Activated CD4-positive, alpha-beta T cell treated with anti-CD3 and anti-CD28 coated beads, Interleukin-2, Interleukin-4, amounts not matched to agents 100 ng/mL and 50 ng/mL, durations not matched to agents 16 hours and 8 hours (primary cell): ENCODE data around the gene GLCCI1.
"Not testable (repeated sequence)": the region's sequence is repeated elsewhere in the genome, so short reads cannot be mapped to it uniquely, and the experiment has no call there.

Experiments used
- DNase-seq: peaks from one replicate; pipeline ENCODE4 v3.0.0-alpha.2; 2020; ENCODE audit warnings: low spot score

Gene GLCCI1

DNA sequence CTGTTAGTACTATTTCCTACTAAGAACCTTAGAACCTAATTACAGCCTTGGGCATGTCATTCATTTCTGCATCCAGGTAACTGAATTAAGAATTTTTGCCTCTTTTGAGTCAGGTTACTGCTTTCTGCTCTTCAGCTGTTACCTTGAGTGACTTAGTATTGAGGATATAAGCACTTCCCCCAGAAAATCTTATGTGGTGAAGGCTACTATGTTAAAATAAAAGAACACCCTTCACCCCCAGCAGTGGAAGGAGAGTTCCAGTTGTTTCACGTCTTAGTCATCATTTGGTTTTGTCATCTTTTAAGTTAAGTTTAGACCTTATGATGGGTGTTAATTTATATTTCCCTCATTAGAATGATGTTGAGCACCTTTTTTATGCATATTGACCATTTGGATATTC is 82.8 kb downstream of the GLCCI1 start:
- no peak for DNase-seq

DNA sequence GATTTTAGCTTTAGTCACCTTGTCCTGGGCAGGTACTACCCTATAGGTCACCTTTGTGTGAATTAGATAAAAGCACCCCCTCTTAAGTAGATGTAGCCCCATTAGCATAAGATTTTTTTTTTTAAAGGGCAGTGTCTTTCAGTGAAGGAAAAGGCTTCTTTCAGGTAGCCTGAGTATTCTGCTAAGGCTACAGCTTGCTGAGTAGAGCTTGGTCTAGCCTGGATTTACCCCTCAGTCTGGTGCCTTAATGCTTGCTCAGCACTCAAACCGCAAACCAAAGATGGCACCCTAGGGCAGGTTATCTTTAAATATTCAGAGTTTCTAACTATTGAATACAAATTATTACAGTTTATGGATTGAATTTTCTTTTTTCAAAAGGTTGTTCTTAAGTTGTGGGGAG is 83.4 kb downstream of the GLCCI1 start:
- DNase-seq, result no peak

DNA sequence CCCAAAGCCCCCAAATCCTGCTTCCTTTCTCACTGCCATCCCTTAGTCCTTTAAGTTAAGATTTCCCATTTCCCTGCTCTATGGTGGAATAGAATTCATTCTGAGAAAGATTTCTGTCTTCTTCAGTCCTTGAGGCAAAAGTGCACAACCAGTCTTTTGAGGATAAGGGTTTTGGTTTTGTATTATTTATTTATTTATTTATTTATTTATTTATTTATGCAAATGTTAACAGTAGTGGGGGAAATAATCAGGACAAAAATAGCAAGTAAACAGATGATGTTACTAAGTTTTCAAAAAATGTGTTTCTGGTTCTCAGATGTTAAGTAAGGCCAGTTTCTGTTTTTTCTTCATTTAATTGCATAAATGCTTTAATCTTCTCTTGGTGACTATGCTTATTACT is 84.2 kb downstream of the GLCCI1 start:
- no peak for DNase-seq

DNA sequence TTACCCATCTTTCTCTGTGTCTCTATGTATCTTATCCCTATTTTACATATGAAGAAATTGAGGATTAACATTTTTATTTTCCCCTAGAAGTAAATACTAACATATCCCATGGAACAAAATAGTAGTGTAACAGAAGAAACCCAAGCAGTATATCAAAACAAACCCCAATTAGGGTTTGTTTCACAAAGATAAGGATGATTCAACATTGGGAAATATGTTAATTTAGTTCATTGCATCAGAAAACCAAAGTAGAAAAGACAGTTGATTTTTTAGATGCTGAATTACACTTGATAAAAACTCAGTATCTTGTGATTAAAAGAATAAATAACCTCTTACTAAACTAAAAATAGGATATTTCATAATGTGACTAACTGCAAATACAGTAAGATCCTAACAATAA is 87.8 kb downstream of the GLCCI1 start:
- no peak for DNase-seq

DNA sequence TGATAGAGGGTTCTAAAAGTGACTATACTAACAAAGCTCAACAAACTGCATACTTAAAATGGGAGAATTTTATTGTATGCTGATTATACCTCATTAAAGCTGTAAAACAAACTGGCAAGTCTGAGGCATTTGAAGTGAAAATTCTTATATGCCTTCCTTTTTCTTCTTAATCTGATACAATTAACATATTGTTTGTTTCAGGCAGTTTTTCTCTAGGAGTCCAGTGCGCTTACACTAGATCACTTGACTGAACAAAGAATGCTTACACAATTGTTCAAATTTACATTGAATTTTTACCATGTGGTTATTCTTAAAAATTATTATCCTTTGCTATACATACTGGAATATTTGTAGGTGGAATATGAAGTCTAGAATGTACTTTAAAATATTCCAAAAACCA is 89.0 kb downstream of the GLCCI1 start:
- no peak for DNase-seq

DNA sequence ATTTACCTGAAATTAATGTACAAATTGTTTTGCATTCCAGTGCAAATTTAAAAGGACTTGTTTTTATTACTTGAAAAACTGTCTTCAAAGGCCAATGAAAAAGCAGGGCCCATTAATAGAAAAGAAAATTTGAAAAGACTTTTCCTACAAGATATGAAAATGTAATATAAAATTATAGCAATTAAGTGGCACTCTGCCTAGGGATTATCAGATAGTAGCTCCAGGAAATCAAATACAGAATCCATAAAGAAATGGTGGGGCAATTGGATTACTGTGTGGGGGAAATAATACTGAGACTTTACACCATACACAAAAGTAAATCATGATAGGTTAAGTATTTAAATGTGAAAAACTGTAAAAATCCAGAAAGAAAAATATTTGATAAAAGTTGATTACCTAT is 89.7 kb downstream of the GLCCI1 start:
- DNase-seq, result no peak

DNA sequence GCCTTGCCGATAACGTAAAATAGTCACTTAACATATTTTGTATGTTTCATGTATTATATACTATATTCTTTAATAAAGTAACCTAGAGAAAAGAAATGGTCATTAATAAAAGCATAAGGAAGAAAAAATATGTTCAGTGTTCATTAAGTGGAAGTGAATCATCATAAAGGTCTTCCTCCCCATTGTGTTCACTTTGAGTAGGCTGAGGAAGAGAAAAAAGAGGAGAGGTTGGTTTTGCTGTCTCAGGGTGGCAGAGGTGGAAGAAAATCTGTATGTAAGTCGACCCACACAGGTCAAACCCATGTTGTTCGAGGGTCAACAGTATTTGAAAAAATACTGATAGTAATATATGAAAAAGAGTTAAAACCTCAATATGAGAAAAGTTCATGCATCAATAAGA is 90.3 kb downstream of the GLCCI1 start:
- no peak for DNase-seq

DNA sequence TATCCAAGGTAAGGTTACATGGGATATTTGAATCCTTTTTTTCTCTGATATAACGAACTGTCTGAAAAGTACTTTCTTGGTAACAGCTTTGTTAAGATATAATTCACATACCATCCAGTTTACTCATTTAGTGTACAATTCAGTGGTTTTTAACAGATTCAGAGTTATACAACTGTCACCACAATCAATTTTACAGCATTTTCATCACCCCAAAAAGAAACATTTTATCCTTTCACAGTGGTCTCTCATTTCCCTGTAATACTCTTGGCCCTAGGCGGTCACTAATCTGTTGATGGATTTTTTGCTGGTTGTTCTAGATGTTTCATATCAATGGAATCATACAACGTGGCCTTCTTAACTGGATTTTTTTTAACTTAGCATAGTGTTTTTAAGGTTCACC is 91.6 kb downstream of the GLCCI1 start:
- no peak for DNase-seq

DNA sequence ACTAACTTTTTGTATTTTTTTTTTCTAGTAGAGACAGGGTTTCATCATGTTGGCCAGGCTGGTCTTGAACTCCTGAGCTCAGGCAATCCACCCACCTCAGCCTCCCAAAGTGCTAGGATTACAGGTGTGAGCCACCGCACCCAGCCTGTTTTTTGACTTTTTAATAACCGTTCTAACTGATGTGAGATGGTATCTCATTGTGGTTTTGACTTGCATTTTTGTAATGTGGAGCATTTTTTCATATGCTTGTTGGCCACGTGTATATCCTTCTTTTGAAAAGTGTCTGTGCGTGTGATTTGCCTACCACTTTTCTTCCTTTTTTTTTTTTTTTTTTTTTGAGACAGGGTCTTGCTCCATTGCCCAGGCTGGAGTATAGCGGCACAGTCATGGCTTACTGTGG is 94.7 kb downstream of the GLCCI1 start:
- DNase-seq, result not testable (repeated sequence)

DNA sequence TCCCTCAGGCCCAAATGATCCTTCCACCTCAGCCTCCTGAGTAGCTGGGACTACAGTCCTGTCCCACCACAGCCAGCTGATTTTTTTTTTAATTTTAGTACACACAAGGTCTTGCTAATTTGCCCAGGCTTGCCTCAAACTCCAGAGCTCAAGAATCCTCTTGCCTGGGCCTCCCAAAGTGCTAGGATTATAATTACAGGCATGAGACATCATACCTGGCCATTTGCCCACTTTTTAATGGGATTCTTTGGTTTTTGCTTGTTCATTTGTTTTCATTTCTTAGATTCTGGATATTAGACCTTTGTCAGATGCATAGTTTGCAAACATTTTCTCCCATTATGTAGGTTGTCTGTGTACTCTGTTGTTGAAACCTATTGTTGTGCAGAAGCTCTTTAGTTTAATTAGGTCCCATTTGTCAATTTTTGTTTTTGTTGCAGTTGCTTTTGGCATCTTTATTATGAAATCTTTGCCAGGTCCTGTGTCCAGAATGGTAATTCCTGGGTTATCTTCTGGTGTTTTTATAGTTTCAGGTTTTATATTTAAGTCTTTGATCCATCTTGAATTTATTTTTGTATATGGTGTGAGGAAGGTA is 95.2 kb downstream of the GLCCI1 start:
- DNase-seq, result no peak

DNA sequence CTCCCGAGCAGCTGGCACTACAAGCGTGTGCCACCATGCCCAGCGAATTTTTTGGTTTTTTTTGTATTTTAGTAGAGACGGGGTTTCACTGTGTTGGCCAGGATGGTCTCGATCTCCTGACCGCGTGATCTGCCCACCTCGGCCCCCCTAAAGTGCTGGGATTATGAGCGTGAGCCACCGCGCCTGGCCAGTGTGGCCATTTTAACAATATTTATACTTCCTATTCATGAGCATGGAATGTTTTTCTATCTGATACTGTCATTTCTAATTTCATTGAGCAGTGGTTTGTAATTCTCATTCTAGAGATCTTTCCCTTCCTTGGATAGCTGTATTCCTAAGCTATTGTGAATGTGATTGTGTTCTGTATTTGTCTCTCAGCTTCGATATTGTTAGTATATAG is 96.2 kb downstream of the GLCCI1 start:
- no peak for DNase-seq

DNA sequence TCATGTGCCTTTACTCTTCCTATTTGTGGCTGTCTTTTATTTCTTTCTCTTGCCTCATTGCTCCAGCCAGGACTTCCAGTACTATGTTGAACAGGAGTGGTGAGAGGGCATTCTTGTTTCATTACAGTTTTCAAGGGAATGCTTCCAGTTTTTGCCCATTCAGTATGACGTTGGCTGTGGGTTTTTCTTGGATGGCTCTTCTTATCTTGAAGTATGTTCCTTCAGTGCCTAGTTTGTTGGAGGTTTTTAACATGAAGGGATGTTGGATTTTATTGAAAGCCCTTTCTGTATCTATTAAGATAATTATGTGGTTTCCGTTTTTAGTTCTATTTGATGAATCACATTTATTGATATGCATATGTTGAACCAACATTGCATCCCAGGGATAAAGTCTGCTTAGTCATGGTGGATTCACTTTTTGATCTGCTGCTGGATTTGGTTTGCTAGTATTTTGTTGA is 96.8 kb downstream of the GLCCI1 start:
- DNase-seq, result no peak

DNA sequence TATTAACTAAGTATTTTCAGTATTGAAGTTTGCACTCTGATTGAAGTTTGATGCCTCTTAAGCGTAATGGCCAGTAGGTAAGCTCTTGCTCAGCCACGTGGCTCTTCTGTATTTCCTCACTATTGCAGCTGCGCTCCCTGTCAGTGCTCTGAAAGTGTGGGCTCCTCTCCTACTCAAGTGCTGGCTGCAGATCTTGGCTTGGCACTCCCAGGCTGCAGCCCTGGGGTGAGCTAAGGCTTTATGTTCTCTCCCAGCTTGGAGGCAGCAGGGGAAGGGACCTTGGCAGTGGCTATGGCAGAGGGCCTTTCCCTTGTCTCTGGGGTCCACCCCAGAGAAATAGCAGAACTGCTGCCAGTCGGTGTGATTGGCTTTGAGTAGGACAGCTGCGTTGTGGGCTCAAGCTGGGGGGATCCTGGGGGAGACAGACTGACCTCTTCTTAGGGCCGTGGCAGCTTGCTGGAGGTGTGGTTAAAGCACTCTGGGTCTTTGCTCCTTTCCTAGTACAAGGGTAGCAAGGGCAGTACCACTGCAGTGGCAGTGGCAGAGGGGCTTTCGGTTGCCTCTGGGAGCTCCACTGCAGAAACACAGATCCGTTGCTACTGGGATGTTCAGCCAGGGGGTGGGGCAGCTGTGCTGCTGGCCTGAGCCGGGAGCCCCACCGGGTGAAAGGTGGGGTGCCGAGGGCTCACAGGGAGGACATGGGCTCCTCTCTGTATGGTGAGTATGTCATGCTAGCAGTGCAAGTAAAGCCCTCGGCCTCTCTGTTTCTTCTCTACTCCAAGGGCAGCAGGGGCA is 100.5 kb downstream of the GLCCI1 start:
- no peak for DNase-seq

DNA sequence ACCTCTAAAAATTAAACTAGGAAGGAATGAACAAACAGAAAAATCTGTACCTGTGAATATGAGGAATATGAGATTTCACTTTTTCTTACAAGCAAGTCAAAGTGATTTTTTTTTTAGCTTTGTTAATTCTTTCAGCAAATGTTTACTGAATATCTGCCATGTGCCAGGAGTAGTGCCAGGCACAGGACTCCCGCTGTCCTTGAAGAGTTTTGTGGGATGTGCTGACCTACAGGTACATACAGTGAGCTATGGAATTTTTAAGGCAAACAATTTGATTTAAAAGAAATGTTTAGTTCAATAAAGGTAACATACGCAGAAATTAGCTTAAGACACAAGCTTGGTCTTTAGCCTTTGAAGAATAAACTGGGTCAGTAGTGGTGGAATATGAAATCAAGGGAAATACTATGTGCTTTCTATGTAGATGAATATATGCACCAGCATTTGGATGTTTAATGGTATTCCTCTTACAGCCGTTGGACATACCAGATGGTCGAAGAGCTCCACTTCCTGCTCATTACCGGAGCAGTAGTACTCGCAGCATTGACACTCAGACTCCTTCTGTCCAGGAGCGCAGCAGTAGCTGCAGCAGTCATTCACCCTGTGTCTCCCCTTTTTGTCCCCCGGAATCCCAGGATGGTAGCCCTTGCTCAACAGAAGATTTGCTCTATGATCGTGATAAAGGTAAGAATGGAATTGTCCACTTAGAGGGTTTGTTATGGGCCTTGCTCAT is 102.0 kb downstream of the GLCCI1 start:
- no peak for DNase-seq

DNA sequence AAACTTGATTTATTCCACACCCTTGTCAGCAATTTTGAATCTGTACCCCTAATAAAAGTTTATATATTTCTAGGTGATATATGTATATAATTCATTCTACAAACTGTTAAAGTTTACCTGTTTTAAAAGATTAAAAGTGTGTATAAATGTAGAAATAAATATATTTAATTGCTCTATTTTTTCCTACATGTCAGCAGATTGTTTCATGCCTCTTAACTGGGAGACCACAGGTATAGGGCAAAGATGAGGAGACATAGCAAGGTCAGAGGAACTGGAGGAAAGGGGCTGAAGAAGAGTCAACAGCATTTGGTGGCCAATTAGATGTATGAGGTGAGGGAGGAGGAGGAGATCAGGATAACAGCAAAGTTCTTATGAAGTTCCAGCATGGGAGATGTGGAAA is 109.8 kb downstream of the GLCCI1 start:
- DNase-seq, result no peak

DNA sequence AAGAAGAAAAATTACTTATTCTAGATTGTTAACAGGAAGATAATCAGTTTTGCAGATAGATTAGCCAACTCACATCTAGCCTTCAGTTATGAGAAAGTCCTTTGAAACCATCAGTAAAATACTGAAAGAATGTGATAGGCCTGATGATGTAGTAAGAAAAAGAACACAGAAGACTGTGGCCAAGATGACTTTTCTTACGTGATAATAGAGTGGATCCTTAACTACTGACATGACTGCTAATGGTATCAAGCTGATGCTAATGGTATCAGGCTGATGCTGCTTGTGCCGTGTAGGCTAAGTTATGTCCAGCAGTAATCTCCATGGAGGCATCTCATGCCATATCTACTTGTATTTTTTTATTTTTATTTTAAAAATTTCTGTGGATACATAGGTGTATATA is 114.2 kb downstream of the GLCCI1 start:
- no peak for DNase-seq

DNA sequence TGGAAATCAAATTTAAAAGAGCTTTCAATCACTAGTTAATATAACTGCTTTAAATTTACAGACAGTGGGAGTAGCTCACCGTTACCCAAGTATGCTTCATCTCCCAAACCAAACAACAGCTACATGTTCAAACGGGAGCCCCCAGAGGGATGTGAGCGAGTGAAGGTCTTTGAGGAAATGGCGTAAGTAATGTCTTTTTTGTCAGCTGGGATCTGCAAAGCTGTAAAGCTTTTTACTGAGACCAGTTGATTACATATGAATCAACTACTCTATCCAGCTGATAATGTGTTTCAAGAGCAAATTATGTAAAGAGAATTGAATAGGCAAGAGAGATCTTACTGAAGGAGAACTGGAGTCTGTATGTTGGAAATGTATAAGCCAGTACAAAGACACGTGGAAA is 116.2 kb downstream of the GLCCI1 start:
- no peak for DNase-seq

DNA sequence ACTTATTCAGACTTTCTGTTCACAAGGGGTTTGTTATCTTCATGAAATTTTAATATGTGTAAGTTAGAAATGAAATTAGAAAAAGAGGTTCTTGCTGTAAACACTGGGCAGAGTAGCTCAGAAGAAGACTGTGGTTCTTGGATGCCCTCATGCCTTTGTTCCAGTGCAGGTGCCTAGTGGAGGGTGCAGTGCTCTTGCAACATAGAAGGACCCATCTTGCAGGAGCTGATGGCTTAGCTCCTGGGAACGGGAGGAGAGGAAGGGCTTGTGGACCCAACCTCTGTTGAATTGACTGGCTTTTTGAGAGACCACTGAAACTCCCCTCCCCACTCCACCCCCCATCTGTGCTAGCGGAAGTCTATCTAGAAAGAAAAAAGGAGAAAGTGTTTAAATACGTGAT is 116.8 kb downstream of the GLCCI1 start:
- no peak for DNase-seq

DNA sequence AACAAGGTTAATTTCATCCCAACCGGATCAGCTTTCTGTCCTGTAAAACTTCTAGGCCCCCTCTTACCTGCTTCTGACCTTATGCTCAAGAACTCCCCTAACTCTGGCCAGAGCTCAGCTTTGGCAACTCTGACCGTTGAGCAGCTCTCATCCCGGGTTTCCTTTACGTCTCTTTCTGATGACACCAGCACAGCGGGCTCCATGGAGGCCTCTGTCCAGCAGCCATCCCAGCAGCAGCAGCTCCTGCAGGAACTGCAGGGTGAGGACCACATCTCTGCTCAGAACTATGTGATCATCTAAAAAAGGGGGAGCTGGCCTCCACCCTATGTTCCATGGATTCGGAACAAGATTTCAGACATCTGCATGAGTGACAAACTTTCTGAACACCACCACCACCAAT is 117.6 kb downstream of the GLCCI1 start:
- DNase-seq, result no peak

DNA sequence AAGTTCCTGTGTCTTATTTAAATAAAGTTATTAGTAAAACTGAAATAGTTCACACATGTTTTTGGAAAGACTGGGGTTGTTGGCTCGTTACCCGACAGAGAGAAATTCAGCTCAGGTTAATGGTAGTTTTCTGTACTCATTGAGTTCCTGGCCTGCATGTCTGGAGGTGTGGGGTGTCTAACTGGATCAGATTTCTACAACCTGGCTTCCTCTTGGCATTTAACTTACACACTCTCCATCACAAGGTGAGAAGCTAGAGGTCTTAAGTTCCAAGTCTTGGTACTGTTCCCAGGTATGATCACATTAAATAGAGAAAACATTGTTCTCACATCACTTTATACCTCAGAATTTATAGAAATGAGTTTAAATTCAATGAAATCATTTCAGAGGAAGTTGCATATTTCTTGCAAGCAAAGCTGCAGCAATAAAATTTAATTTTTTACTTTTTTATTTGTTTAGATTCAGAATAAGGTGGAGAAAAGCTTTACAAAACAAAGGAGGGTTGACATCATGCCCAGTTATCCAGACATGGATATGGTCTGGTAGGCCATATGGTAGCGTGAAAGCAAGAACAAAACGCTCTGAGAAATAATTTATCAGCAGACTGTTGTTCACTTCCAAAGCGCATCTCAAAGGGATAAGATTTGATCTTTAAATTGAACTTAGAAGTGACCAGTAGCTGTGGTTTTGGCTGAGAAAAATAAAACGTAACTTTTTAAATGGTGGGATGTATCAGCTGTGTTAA is 120.6 kb downstream of the GLCCI1 start:
- no peak for DNase-seq

DNA sequence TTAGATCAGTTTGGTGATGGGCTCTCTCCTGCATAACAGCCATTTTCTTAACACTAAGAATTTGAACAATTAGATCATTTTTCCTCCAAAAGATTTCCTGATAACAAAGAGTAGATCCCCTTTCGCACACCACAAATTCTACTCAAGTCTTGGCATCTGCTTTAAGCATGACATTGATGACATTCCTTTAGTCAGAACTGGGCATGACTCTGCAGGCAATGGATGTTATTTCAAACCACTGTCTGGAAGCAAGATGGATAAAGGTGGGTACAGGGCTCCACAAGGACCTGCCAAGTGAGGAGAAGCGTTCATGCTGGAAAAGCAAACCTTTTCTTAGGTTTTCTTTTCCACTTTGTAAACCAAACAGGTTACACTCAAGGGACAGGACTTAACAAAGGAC is 123.5 kb downstream of the GLCCI1 start:
- no peak for DNase-seq
